Adrenal gland (tissue), 12 donors: ENCODE results near the gene PCSK1. TPM values are rescaled to one million over a fixed set of nuclear protein-coding genes. Genes with fewer than 3 reads are reported as not detected.

Experiments used
- DNase-seq, 7 donors: peaks; one replicate each; pipeline ENCODE4 v3.0.0-alpha.2; 2019 to 2020
- H3K27ac ChIP-seq, 5 donors: fragments of 200-600 bp; sonication (generic) in 4 of 5; 1 replicate in 3 of 5; 2 replicates in 2 of 5; pipeline versions ENCODE4 v1.5.1 to v1.8.0; 2016 to 2020; ENCODE audit warnings: mild to moderate bottlenecking in 1 of 5
- H3K27me3 ChIP-seq: fragments of 200-600 bp; 2 replicates; pipeline ENCODE4 v1.8.0; 2021
- H3K36me3 ChIP-seq, 2 donors: fragments of 200-600 bp; replicated peaks in 1 of 2; 1 replicate in 1 of 2; 2 replicates in 1 of 2; pipeline versions ENCODE4 v1.5.1 to v1.8.0; 2018 to 2022
- H3K4me1 ChIP-seq, 2 donors: fragments of 200-600 bp; replicated peaks in 1 of 2; 1 replicate in 1 of 2; 2 replicates in 1 of 2; pipeline versions ENCODE4 v1.5.1 to v1.8.0; 2018 to 2021
- H3K4me3 ChIP-seq, 4 donors: fragments of 200-600 bp; sonication (generic) in 3 of 4; one replicate each; pipeline ENCODE4 v1.5.1; 2016 to 2018
- H3K9me3 ChIP-seq, 3 donors: fragments of 200-600 bp; sonication (generic) in 1 of 3; replicated peaks in 1 of 3; 1 replicate in 2 of 3; 2 replicates in 1 of 3; pipeline versions ENCODE4 v1.5.1 to v1.8.0; 2016 to 2021
- CTCF ChIP-seq, 6 experiments: fragments of 450-650 bp in 4 of 6; fragments of 200-600 bp in 2 of 6; sonication (generic) in 1 of 6; IDR thresholded peaks; 1 replicate in 5 of 6; 2 replicates in 1 of 6; pipeline versions ENCODE4 v1.5.1 to v1.8.0; 2016 to 2021; ENCODE audit warnings: antibody characterized with exemption in 6 of 6, mild to moderate bottlenecking in 2 of 6, moderate library complexity in 1 of 6
- POLR2A ChIP-seq, 2 donors: fragments of 450-650 bp; IDR thresholded peaks; one replicate each; pipeline ENCODE4 v1.6.1; 2017; ENCODE audit warnings: antibody characterized with exemption in 2 of 2, mild to moderate bottlenecking in 2 of 2, moderate library complexity in 1 of 2
- WGBS, 4 donors: extraction: QIAGEN DNeasy Blood & Tissue Kit in 2 of 4; methylation state at CpG; one replicate each; pipeline versions ENCODE4 v1.1.5 to v1.1.7; 2013 to 2017; 5-methylcytosine and 5-hydroxymethylcytosine counted together
- intact Hi-C, 2 donors: fragments of 100-400 bp; cut with DNase I; formaldehyde crosslinking; loops; one replicate each; pipeline versions ENCODE4 v1.14.1 to v1.15.0; 2022 to 2023
- polyA plus RNA-seq, 3 donors: library from polyadenylated mRNA; stranded (reverse); fragments of 200-250 nt in 2 of 3; fragments of 350-450 nt in 1 of 3; fragmentation: Illumina TruSeq in 1 of 3; extraction: RNeasy Lipid Tissue Mini Kit (QIAGEN cat#74804) in 1 of 3; gene quantifications; one replicate each; pipeline ENCODE4 v1.2.3, GENCODE V29; 2013 to 2014
- total RNA-seq, 9 donors: library from RNA; depleted of rRNA in 4 of 9; stranded (reverse); fragments of >200 nt in 4 of 9; fragments of 120-200 nt in 1 of 9; fragmentation: NEBNext Ultra II Directional in 1 of 9; extraction: Animal tissue kit (Norgen Biotek cat#: 25700) in 1 of 9; gene quantifications; one replicate each; pipeline versions ENCODE4 v1.1.0 to v1.2.4, GENCODE V29; 2013 to 2023
- donor health status: healthy with polysubstance abuse.
- donor health status: Bipolar disorder and iron deficiency.
- donor health status: DM: yes; HTN: yes; CAD: no.
- donor health status: DM: no; HTN: no; CAD: no.
- donor health status: DM: no; HTN: no; CAD: no.
- donor health status: DM: yes; HTN: yes; CAD: no.

The PCSK1 gene
- total and polyA plus RNA-seq, 12 donors: 0.39 to 8.4 (median 1.5) TPM

- H3K36me3 ChIP-seq: no peaks in the 10 kb centered on the region
- H3K27ac ChIP-seq: no peak overlapping the region
- H3K9me3 ChIP-seq: no peaks in the 10 kb centered on the region
- peaks cover 5 to 8% of the 10 kb centered on the region in 2 donors for H3K4me1 ChIP-seq
- H3K27me3 ChIP-seq: no peaks in the 10 kb centered on the region
- TF ChIP-seq POLR2A (IDR thresholded peaks at IDR 0.05) (no peak), CTCF (IDR thresholded peaks at IDR 0.05) (no peak)
- no peak for DNase-seq
- H3K4me3 ChIP-seq: no peak overlapping the region
- intact Hi-C loops: no loop called here
Measured at GRCh38 chr5:96343094-96343493, 90.0 kb downstream of the PCSK1 start.

GRCh38 chr5:96342581-96342980 is 90.5 kb downstream of the PCSK1 start:
- H3K27ac ChIP-seq: no peak overlapping the region
- TF ChIP-seq CTCF (IDR thresholded peaks at IDR 0.05) (no peak), POLR2A (IDR thresholded peaks at IDR 0.05) (no peak)
- no peaks in the 10 kb centered on the region for H3K36me3 ChIP-seq
- H3K4me1 ChIP-seq: peaks cover 5 to 14% of the 10 kb centered on the region in 2 donors
- no peak overlapping the region for H3K4me3 ChIP-seq
- no peak for DNase-seq
- H3K27me3 ChIP-seq: no peaks in the 10 kb centered on the region
- WGBS, 4 donors: 78 to 91% (median 84%) methylated on average over 4 of the region's 4 CpGs
- intact Hi-C loops: no loop called here
- H3K9me3 ChIP-seq: no peaks in the 10 kb centered on the region

Other genes with a start within 250 kb of the PCSK1 start
- 100 to 1,000 TPM; 103 to 229 (median 184) TPM for gene CAST, start 229.1 kb upstream of the PCSK1 start, total RNA-seq
- 100 to 1,000 TPM in 1 of 3 donors, 10 to 100 TPM in 2; 54.3 to 329 (median 81.6) TPM for gene CAST, start 229.1 kb upstream of the PCSK1 start, polyA plus RNA-seq